HG03460 (cell line): Measurements from ENCODE around the gene GAB2.
"Not testable (repeated sequence)": the region's sequence is repeated elsewhere in the genome, so short reads cannot be mapped to it uniquely, and the experiment has no call there.

ENCODE experiments used
- ATAC-seq: cut with Tn5 transposase; IDR thresholded peaks from one replicate; pipeline ENCODE4 v1.9.1; 2021; ENCODE audit not compliant: unreplicated experiment

Gene GAB2

DNA sequence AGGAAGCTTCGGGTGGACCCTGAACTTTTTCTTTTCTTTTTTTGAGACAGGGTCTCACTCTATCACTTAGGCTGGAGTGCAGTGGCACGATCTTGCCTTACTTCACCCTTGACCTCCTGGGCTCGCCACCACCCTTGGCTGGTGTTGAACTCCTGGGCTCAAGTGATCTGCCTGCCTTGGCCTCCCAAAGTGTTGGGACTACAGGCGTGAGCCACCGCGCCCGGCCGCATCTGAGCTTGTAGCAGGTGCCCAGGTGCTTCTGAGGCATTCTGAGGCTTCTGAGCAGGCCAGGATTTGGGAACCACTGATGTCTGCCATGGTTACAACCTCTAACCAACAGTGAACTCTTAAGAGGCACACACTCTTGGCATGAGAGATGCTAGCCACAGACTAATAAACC, 223.8 kb downstream of the GAB2 start:
- no peak for ATAC-seq

- ATAC-seq: no peak
Measured at GRCh38 chr11:78192911-78193351, 224.7 kb downstream of the GAB2 start.

- no peak for ATAC-seq
Measured at GRCh38 chr11:78192223-78192719, 225.3 kb downstream of the GAB2 start.

DNA sequence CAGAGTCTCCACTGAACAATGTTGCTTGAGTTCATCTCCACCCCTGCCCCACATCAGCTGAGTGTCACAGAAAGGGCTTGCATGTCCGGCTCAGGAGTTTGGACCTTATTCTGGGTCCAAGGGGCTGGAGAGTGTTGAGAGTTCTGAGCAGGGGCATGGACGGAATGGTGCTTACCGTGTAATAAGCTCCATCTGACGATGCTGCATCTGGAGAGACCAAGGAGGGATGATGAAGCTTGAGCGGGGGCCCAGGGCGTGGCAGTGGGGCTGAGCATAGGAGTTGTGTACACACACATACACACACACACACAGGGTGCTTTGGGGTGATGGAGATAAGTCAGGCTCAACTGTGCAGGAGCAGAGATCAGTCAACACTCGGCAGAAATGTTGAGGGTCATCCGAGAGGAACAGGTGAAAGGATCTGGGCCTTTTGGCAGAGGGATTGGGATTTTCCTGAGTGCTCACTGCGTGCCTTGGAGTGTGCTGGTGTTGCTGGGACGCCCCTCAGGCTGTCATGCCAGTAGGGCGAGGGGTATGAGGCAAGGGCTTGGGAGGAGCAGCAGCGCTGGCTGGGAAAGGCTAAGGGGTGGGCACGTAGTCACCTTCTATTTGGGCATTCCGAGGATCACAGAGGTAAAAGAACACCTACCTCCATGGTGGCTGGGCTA, 226.6 kb downstream of the GAB2 start:
- ATAC-seq: no peak

- no peak for ATAC-seq
Measured at GRCh38 chr11:78190374-78190773, 227.2 kb downstream of the GAB2 start.

GRCh38 chr11:78189851-78190250, 227.8 kb downstream of the GAB2 start:
- ATAC-seq: no peak

- no peak for ATAC-seq
Measured at GRCh38 chr11:78189174-78189724, 228.4 kb downstream of the GAB2 start.

- peak; percentile 96 for ATAC-seq
Measured at GRCh38 chr11:78188286-78189173, 229.1 kb downstream of the GAB2 start, which contains the start of the genes KCTD21 and USP35. Gene KCTD21 (minus strand): TSS chr11:78188626. CDS start chr11:78174554, 14,072 bp downstream. Gene USP35 (plus strand): TSS chr11:78188919. CDS start chr11:78196246, 7,327 bp downstream.

DNA sequence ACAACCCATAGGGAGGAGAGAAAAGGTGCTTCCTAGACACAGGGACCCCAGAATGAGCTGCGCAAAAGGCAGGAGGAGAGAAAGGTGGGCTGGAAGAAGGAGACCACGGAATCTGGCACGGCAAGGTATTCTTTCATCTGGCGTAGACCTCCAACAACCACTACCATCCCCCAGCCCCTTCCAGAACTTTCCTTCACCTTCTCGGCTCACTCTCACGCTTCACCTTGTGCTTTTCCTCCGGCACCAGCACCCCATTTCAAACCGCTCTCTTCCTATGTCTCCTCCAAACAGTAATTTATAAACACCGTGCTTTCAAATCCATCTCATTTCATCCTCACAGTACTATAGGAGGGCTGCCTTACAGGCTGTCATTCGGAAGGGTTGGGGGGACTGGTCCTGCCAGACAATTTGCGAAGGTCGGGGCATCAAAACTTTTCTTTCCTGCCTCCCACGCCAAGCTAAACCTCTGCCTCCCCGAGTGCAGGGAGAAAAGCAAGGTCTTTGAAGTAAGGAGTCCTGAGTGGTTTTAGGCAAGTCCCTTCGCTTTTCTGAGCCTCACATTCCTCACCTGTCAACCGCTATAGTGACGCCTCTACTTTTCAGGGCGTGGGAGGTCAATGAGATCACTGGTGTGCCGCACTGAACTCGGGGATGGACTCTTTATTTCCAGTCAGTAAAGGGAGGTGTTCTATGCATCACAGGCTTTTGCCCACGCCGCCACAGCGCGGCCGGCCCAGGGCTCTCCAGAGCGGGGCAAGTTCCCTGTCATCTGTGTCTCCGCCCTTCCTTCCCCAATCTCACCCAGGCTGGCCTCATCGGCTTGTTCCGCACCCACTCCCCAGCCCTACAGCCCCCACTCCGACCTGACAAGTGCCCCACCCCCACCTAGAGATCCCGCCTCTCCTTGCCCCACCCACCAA, 230.0 kb downstream of the GAB2 start:
- ATAC-seq: peak; percentile 23

GRCh38 chr11:78181185-78181584, 236.4 kb downstream of the GAB2 start:
- ATAC-seq: no peak

- no peak for ATAC-seq
Measured at GRCh38 chr11:78180751-78181150, 236.9 kb downstream of the GAB2 start.

DNA sequence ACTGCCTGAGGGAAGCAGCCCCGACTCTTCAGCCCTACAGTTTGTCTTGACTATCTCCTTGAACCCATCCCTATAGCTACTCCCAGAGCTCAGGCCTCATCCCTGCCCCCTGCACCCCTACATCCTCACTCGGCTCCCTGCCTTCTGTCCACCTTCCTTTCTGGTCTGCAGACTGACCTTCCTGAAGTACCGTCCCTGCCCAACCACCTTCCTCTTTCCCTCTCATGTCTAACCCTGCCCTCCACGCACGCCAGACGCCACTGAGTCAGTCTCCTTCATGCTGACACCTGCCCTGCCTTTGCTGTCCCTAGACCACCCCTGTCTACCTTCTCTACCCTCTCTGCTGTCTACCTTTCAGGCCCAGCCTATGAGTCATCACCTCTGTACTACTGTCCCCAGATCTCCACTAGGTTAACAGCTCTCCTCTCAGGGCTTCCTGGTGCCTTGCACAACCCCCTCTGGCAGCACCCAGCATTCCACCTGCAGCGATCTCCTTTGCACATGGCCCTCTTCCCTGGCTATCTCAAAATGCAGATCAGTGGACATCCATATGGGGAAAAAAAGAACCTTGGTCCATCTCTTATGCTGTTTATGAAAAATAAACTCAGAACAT, 238.1 kb downstream of the GAB2 start:
- ATAC-seq: no peak

DNA sequence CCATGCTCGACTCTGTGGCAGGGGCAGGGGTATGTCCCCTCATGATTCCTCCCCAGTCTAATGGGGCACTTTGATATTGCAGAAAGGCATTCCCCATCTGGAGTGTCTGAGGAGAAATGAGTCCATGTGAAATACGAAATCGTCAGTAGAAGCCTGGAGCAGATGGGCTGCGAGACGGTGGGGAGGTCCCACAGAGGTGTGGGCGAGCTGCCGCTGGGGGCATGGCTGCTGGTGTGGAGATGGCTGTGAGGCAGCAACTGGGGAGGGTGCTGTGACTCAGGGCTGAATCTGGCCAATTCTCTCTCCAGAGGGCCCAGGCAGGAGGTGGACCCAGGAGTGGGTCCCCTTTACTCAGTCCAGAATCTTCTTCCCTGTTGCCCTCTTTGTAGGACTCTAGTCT, 240.4 kb downstream of the GAB2 start:
- no peak for ATAC-seq

DNA sequence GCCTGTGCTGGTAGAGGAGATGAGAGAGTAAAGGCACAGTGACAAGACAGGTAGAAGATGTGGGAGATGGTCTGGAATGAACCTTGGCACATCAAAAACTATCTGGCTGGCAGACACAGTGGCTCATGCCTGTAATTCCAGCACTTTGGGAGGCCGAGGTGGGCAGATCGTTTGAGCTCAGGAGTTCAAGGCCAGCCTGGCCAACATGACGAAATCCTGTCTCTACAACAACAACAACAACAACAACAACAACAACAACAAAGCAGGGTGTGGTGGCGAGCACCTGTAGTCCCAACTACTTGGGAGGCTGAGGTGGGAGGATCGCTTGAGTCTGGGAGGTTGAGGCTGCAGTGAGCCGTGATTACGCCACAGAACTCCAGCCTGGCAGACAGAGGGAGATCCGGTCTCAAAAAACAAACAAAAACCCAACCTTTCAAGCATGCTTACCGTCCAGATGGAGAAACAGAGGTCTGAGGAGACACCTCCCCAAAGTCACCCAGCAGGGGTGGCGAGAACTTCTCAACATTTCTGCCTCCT, 240.9 kb downstream of the GAB2 start:
- ATAC-seq: no peak

GRCh38 chr11:78175862-78176261, 241.8 kb downstream of the GAB2 start:
- not testable (repeated sequence) for ATAC-seq

DNA sequence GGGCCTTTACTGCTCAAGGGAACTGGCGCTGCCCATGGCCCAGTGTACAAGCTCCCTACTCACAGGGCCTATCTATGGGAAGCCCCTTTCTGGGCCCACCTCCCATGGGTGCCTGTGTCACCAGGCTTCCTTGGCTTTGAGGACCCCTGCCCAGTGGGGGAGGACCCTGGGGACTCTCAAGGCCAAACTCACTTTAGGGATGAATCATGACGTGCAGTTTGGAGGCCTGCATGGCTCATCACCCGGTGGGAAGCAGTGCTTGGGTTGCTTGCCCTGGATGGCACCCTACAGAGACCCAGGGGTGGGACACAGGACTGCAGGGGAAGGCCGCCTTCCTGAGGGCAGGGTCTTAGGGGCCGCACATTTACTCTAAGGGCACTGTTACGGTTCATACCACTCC, 245.7 kb downstream of the GAB2 start:
- no peak for ATAC-seq

DNA sequence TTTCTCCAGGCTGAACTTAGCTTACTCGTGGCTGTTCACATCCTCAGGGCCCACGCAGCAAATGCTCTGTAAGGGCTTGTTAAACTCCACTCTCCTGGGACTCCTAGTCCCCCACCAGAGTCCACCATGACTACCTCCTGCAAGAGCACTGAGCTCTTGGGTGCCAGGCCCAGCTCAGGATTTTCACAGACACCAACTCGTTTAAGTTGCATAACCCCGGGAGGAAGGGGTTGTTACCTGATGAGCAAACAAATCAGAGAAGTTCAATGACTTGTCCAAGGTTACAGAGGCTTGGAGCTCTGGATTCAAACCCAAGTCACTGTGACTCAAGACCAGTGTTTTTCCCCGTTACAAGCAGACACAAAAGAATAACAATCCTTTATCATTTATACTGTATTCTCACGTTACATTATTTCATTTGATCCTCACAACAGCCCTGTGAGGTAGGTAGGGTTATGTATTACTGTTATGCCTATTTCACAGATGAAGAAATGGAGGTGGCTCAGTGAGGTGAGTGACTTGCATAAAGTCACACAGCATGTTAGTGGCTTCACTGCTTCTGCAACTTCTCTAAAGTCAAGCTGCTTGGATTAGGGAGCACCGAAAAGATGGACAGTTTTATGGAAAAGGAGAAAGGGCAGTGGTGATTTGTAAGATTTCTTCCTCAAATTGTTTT, 246.6 kb downstream of the GAB2 start:
- ATAC-seq: no peak

DNA sequence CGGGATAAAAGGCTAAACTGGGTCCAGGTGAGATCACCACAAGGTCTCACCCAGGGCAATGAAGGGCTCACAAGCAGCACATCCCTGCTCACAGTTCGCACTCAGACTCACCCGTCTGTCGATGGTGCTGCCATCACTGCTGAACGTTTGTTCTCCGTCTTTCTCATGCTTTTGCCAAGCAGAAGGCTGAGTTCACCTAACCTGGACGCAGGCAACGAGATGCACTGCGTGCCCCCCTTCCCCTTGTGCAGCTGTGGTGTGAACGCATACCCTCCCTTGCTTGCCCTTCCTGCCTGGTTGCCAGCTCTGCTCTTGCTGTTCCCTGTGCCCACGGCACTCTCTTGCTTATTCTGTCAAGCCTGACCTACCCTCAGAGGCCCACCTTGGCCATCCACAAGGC, 247.2 kb downstream of the GAB2 start:
- ATAC-seq: no peak
